ENCODE data around the gene TUBB4A. TPM values are rescaled to one million over a fixed set of nuclear protein-coding genes. Genes with fewer than 3 reads are reported as not detected.
A peak's percentile ranks its signal among the peaks of the same experiment; 100 is the strongest.

The TUBB4A gene
- polyA plus RNA-seq, 4 donors: 25.4 to 46.2 (median 33.5) TPM

DNA sequence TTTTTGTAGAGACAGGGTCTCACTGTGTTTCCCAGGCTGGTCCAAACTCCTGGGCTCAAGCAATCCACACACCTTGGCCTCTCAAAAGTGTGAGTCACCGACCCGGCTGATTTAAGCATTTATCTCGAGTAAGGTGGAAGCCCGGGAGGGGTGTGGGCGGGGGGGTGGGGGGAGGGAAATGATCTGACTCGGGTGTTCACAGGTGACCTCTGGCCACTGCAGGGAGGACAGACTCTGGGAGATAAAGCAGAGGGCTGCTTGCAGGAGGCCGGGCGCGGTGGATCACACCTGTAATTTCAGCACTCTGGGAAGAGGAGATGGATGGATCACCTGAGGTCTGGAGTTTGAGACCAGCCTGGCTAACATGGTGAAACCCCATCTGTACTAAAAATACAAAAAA lies 28.5 kb downstream of the TUBB4A start:
- no peak for DNase-seq (ENCODE audit: low read depth in 4 of 4, low spot score in 2 of 4)

- no peak for DNase-seq (ENCODE audit: low read depth in 4 of 4, low spot score in 2 of 4)
These were observed 29.4 kb downstream of the TUBB4A start for GRCh38 chr19:6472713-6473112.

DNA sequence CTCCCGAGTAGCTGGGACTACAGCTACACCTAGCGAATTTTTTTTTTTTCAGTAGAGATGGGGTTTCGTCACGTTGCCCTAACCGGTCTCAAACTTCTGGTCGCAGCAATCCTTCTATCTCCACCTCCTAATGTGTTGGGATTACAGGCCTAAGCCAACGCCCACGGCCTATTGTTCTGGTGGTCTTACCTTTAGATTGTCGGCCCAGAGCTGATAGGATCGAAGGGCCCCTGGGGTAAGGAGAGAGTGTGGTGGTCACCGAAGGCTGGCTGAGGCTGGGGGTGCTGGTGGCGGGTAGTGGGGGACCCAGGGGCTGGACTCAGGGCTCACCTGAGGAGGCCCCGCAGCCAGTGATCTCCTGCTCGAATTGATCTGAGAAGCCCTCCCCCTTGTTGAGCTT lies 31.0 kb downstream of the TUBB4A start:
- no peak for DNase-seq (ENCODE audit: low read depth in 4 of 4, low spot score in 2 of 4)

DNA sequence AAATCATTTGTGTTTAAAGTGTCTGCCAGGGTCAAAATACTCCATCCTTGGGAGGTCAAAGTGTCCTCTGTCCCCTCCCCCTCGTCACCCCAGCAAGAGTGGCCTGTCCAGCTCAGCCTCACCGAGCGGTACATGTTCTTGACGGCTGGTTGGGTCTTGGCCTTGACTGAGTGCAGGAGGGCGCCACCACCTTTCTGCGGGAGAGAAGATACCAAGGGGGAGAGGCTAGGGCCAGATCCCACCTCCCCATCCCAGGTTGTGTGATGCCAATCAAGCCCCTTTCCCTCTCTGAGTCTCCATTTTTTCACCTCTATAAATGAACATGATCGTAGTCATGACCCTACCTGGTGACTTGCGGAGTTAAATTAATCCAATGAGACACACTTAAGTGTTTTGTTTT lies 31.9 kb downstream of the TUBB4A start:
- no peak for DNase-seq (ENCODE audit: low read depth in 4 of 4, low spot score in 2 of 4)

GRCh38 chr19:6467384-6467783 lies 34.7 kb downstream of the TUBB4A start:
- no peak for DNase-seq (ENCODE audit: low read depth in 4 of 4, low spot score in 2 of 4)

DNA sequence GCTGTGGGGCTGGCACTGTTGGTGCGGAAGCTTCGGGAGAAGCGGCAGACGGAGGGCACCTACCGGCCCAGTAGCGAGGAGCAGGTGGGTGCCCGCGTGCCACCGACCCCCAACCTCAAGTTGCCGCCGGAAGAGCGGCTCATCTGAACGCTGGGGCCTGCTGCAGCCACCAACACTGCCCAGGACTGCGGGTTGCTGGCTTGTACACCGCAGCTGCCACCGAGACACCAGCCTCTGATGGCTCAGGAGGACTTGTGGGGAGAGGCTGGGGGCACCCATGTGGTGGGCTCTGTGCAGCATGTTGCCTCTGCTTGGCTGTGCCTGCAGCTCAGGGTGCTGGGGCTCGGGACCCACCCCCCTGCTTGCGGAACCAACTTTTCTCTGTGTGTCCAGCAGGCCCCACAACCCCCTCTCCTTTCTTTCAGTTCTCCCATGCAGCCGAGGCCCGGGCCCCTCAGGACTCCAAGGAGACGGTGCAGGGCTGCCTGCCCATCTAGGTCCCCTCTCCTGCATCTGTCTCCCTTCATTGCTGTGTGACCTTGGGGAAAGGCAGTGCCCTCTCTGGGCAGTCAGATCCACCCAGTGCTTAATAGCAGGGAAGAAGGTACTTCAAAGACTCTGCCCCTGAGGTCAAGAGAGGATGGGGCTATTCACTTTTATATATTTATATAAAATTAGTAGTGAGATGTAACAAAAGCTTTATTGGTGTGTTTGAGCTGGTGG lies 35.4 kb downstream of the TUBB4A start:
- no peak for DNase-seq (ENCODE audit: low read depth in 4 of 4, low spot score in 2 of 4)

GRCh38 chr19:6465663-6466062 lies 36.4 kb downstream of the TUBB4A start:
- no peak for DNase-seq (ENCODE audit: low read depth in 4 of 4, low spot score in 2 of 4)

DNA sequence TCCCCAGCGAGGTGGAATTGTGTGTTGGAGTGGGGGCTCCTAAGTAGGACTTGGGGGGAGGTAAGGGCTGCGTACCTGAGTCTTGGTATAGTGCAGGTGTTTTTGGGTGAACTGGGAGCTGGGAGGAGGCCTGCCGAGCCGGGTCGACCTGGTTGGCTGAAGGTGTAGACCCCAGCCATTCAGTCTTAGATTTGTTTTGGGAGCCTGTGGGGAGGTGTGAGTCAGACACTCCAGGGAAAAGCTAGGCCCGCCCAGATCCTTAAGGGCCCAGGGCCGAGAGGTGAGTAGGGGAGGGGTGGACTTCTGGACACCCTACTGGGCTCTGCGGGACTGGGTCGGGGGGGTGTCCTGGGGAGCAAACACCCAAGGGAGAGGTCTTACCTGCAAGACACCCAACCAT lies 37.1 kb downstream of the TUBB4A start:
- no peak for DNase-seq (ENCODE audit: low read depth in 4 of 4, low spot score in 2 of 4)

GRCh38 chr19:6464070-6464873 lies 37.8 kb downstream of the TUBB4A start, which contains the start of gene CRB3:
Gene CRB3 (plus strand): TSS chr19:6464271. CDS start chr19:6464702, 431 bp downstream.
- peak; percentile 21 to 69 (median 50) for DNase-seq (ENCODE audit: low read depth in 4 of 4, low spot score in 2 of 4)

- DNase-seq (ENCODE audit: low read depth in 4 of 4, low spot score in 2 of 4): peak; percentile 92 to 99 (median 92)
These were observed 41.8 kb downstream of the TUBB4A start for GRCh38 chr19:6460099-6460884.

GRCh38 chr19:6459262-6460098 lies 42.6 kb downstream of the TUBB4A start, which contains the start of gene SLC25A23:
Gene SLC25A23 (minus strand): TSS chr19:6459792. CDS start chr19:6459628, 164 bp downstream.
- DNase-seq (ENCODE audit: low read depth in 4 of 4, low spot score in 2 of 4): peak; percentile 47 to 66 (median 62)

GRCh38 chr19:6458695-6459261 lies 43.3 kb downstream of the TUBB4A start:
- no peak for DNase-seq (ENCODE audit: low read depth in 4 of 4, low spot score in 2 of 4)

GRCh38 chr19:6457958-6458694 lies 44.0 kb downstream of the TUBB4A start:
- DNase-seq (ENCODE audit: low read depth in 4 of 4, low spot score in 2 of 4): no peak

DNA sequence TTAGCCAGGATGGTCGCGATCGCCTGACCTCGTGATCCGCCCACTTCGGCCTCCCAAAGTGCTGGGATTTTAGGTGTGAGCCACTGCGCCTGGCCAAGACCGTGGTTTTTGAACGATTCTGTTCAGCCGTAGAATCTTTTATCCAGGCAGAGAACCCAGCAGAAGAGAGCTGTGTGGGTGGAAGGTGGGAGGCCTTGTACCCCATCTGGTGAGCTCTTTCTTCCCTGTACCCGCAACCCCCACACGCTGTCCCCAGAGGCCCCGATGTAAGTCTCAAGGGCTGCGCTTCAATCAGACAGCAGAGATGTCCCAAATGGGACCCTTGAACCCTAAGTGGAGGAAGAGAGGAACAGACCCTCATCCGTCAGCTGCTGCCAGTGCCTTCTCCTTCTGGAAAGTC lies 46.2 kb downstream of the TUBB4A start:
- DNase-seq (ENCODE audit: low read depth in 4 of 4, low spot score in 2 of 4): no peak

DNA sequence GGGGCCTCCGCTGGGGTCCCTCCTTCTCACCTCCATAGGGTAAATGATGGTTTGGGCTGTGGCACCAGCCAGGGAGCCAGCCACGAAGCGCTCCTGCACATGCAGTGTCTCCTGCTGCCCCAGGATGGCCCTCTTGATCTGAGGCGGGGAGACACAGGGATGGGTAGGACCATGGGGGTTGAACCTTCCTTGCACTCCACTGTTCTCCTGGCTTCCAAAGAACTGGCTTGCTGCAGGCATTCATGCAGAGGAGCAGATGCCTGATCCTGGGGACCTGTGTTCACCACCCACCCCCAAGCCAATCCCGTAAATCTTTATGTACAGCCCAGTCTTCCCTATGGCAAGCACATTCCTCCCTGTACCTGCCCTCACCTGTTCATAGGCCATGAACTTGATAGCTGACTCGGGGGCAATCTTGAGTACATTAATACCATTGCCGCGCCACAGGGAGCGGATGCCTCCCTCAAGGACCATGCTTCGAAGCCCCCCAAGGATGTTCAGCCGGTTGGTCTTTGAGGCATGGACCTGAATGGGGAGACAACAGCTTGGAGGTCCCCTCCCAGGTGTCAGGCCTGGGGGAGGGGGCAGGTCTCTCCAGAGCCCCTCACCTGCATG lies 48.1 kb downstream of the TUBB4A start:
- no peak for DNase-seq (ENCODE audit: low read depth in 4 of 4, low spot score in 2 of 4)

GRCh38 chr19:6452899-6453298 lies 49.2 kb downstream of the TUBB4A start:
- no peak for DNase-seq (ENCODE audit: low read depth in 4 of 4, low spot score in 2 of 4)

- DNase-seq (ENCODE audit: low read depth in 4 of 4, low spot score in 2 of 4): no peak
These were observed 49.9 kb downstream of the TUBB4A start for GRCh38 chr19:6452223-6452614.

- no peak for DNase-seq (ENCODE audit: low read depth in 4 of 4, low spot score in 2 of 4)
These were observed 50.4 kb downstream of the TUBB4A start for GRCh38 chr19:6451583-6452222.
